ENCODE data around the gene SNRNP70. TPM values are rescaled to one million over a fixed set of nuclear protein-coding genes. Genes with fewer than 3 reads are reported as not detected.

Gene SNRNP70
- total RNA-seq, 2 experiments from 2014 or later = 181 to 392 TPM

- Histone ChIP-seq H3K36me3 (ENCODE audit: insufficient read depth, low read length) (peaks cover 97% of the 10 kb centered on the region), H4K20me1 (ENCODE audit: insufficient read depth, low read length) (no peaks in the 10 kb centered on the region; the same call in 1 of the 2 replicates), H3K4me2 (ENCODE audit: low read length) (no peak overlapping the region), H3K9me2 (ENCODE audit: insufficient read depth, low read length) (no peaks in the 10 kb centered on the region), H3K4me1 (ENCODE audit: insufficient read depth, low read length, poor library complexity, severe bottlenecking) (no peaks in the 10 kb centered on the region), H3K9me3 (ENCODE audit: low read length) (no peaks in the 10 kb centered on the region), H3K4me3 (ENCODE audit: low read depth, low read length, poor library complexity, severe bottlenecking) (no peak overlapping the region), H3K79me2 (ENCODE audit: insufficient read depth, low read depth, low read length) (no peaks in the 10 kb centered on the region; the same call in 1 of the 2 replicates), H2AFZ (ENCODE audit: low read length) (no peak overlapping the region), H3K27ac (ENCODE audit: low read depth, low read length, poor library complexity, severe bottlenecking) (no peak overlapping the region)
- intact Hi-C loops (cut with micrococcal nuclease; ENCODE audit: unreplicated experiment) = no loop called here
- ChIA-PET CTCF (ENCODE audit: unreplicated experiment) (no interaction called here), POLR2A (no interaction called here)
- BruUV-seq (replicated peaks) = no TSS peak
- TF ChIP-seq EZH2phosphoT487 (IDR thresholded peaks at IDR 0.05; ENCODE audit: borderline replicate concordance, low read depth, low read length) = no peak
- TF ChIP-seq, protein P1, sequence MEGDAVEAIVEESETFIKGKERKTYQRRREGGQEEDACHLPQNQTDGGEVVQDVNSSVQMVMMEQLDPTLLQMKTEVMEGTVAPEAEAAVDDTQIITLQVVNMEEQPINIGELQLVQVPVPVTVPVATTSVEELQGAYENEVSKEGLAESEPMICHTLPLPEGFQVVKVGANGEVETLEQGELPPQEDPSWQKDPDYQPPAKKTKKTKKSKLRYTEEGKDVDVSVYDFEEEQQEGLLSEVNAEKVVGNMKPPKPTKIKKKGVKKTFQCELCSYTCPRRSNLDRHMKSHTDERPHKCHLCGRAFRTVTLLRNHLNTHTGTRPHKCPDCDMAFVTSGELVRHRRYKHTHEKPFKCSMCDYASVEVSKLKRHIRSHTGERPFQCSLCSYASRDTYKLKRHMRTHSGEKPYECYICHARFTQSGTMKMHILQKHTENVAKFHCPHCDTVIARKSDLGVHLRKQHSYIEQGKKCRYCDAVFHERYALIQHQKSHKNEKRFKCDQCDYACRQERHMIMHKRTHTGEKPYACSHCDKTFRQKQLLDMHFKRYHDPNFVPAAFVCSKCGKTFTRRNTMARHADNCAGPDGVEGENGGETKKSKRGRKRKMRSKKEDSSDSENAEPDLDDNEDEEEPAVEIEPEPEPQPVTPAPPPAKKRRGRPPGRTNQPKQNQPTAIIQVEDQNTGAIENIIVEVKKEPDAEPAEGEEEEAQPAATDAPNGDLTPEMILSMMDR (conservative IDR thresholded peaks at IDR 0.05; ENCODE audit: low read length) = no peak
- DNase-seq (ENCODE audit: low spot score) = no peak
These were observed 18.3 kb downstream of the SNRNP70 start for GRCh38 chr19:49103331-49104085.

DNA sequence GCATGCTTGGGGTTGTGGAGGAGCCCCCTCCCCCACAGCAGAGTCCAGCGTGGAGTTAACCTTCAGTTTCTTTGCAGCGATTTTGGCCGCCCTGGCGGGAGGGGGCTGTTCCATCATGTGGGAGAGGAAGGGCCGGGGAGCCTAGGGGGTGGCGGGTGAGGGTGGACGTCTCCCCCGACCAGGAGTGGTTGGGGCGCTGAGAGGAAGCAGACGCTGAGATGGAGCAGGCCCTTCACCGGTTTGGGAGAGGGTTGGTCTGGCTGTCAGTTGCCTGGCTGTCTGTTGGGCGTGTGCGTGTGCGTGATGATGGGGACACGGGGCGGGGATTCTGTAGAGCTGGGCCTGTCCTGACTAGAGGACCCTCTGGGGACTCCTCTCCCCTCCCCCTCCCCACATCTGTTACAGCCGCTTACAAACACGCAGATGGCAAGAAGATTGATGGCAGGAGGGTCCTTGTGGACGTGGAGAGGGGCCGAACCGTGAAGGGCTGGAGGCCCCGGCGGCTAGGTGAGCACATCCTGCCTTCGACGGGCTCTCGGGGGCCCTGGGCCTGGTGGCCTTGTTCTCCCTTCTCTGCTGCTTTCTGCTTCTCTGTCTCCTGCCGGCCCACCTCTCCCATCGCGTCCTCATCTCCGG lies 19.1 kb downstream of the SNRNP70 start:
- POLR2A ChIA-PET = interaction anchor here (0.6 kb wide), 1 partner anchor 328 kb away, joined by 5 read pairs; no protein-coding TSS in a partner anchor

More for the DNA sequence above, 19.1 kb downstream of the SNRNP70 start:
- Histone ChIP-seq H3K4me1 (ENCODE audit: insufficient read depth, low read length, poor library complexity, severe bottlenecking) (no peaks in the 10 kb centered on the region), H4K20me1 (ENCODE audit: insufficient read depth, low read length) (no peaks in the 10 kb centered on the region), H3K4me3 (ENCODE audit: low read depth, low read length, poor library complexity, severe bottlenecking) (no peak overlapping the region), H3K79me2 (ENCODE audit: insufficient read depth, low read depth, low read length) (no peaks in the 10 kb centered on the region), H3K4me2 (ENCODE audit: low read length) (no peak overlapping the region), H3K9me3 (ENCODE audit: low read length) (no peaks in the 10 kb centered on the region), H3K9me2 (ENCODE audit: insufficient read depth, low read length) (no peaks in the 10 kb centered on the region), H2AFZ (ENCODE audit: low read length) (no peak overlapping the region), H3K27ac (ENCODE audit: low read depth, low read length, poor library complexity, severe bottlenecking) (no peak overlapping the region), H3K36me3 (ENCODE audit: insufficient read depth, low read length) (peaks cover 97% of the 10 kb centered on the region)
- DNase-seq (ENCODE audit: low spot score) = no peak
- BruUV-seq (replicated peaks) = no TSS peak
- intact Hi-C loops (cut with micrococcal nuclease; ENCODE audit: unreplicated experiment) = no loop called here
- CTCF ChIA-PET (ENCODE audit: unreplicated experiment) = no interaction called here
- TF ChIP-seq, protein P1 (conservative IDR thresholded peaks at IDR 0.05; ENCODE audit: low read length) = no peak
- TF ChIP-seq EZH2phosphoT487 (IDR thresholded peaks at IDR 0.05; ENCODE audit: borderline replicate concordance, low read depth, low read length) = no peak
